ENCODE results near the gene LKAAEAR1.

LKAAEAR1 gene

DNA sequence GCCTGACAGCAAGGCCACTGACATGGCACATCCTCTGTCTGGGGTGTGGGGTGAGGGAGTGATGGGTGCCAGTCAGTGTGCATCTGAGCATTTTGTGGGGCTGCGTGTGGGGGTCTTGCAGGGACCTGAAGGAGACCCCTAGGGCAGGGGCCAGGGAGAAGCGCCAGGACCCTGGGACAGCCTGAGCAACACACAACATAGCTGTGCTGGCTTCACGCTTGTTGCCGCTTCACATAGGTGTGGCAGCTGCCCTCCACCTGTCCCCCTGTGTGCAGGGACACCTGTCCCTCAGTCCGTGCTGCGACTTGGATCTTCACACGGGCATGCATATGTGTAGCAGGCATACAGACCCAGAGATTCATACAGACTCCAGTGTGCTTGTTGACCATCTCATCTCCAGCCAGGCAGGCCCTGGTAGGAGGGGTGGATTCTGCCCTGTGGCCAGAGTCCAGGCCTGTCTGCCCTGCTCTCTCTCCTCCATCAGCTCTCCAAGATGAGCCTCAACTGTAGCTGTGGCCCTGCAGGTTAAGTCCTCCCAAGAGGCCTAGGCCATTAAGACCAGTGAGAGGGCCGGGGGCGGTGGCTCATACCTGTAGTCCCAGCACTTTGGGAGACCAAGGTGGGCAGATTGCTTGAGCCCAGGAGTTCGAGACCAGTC lies 26.3 kb upstream of the LKAAEAR1 start:
- DNase-seq: no peak

GRCh38 chr20:64109831-64110391 lies 25.7 kb upstream of the LKAAEAR1 start:
- no peak for DNase-seq

DNA sequence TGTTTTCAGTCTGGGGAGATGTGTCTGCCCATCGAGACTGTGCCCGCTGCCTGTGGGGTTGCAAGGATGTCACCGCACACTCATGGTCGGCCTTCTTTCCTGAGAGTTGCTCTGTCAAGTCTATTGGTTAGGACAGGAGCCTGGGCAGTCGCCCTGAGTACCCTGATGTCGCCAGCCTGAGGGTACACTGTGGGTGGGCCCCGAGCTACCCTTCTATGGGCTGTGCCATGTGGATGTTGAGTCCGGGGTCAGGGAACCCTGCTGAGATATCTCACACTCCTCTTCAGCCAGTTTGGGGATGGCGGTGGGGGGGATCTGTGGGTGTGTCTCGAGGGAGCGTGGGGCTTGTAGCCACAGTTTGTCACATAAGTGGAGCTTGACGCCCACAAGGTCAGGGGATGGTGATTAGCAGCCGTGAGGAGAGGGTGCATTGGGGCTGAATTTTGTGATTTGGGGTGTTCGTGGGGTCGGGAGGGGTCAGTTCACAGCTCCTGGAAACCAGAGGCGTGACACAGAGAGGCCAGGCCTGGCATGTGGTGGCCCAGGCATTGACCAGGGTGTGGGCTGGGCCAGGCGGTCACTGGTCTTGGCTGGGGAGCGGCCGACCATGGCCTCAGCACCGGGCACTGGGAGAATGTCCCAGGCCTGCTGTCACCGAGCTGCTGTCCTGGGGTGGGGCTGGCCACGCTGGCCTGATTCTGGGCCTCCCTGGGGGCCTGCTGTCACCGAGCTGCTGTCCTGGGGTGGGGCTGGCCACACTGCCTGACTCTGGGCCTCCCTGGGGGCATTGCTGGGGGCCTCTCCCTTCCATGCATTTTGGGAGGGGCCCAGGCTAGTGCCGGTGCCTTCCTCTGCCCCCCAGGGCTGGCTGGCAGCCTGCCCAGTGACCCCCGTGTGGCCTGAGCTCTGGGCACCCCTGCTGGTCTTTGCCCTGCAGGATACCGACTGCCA lies 24.8 kb upstream of the LKAAEAR1 start:
- no peak for DNase-seq

DNA sequence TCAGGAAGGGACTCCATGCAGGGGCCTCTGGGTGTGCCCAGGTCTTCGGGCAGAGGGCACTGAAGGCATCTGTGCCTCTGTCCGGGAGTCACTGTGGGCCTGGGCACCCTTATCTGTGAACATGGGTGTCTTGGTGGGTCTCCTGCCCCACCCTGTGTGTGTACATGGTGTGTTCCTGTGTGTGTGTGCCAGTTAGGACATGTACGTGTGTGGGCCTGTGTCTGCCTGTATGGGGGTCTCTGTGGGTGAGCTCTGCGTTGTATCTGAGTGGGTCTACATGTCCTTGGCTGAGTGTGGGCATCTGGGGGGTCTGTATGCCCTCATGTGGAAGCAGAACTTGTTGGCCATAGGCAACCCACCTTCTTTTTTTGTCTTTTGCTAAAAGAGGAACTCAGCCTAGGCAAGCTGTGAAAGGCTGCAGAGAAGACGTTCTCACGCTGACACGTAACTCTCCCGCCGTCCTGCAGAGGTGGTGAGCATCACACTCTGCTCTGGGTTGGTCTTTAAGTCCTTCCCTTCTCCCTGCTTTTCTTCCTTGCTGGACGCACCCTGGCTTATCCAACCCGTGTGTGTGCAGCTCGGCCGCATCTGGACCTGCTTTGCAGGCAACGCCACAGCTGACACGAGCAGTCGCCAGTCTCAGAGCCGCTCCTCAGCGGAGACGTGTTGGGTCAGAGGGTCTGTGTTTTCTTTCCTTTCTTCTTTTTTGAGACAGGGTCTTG lies 23.7 kb upstream of the LKAAEAR1 start:
- no peak for DNase-seq

DNA sequence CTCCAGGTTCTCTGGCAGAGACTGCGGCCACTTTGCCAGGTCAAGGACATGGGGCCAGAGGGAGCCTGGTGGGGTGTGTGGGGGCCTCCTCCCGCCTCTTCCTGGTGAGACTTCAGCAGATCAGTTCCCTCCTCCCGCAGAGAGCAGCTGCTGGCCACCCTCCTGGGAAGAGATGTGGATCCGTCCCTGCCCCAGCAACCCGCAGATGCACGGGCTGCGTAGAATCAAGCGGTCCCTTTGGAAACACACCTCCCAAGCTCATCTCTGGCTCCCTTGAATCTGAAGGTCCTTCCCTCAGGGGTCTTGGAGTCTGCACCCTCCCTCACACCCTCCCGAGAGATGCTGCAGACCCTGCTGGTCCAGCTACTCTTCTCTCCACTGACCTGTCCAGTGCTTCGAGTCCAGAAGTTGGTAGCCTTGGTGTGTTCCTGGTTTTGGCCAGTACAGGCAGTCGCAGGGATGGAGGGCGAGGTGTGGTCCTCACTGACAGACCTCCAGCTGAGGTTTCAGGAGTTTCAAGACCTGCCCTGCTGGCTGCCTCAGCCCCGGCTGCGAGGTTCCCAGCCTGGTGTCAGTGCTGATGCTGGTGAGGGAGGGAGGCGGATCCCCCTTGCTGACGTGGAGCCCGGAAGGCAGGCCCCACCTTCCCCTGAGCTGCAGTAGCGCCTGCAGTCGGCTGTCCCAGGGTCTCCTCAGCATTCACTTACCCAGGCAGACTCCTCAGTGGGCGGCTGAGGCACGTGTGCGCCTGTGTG lies 23.0 kb upstream of the LKAAEAR1 start, which contains the start of gene NPBWR2:
NPBWR2 (minus strand) TSS at position 585 of the 755 bp plus-strand sequence. CDS start 734 bp downstream, outside the sequence.
- no peak for DNase-seq

DNA sequence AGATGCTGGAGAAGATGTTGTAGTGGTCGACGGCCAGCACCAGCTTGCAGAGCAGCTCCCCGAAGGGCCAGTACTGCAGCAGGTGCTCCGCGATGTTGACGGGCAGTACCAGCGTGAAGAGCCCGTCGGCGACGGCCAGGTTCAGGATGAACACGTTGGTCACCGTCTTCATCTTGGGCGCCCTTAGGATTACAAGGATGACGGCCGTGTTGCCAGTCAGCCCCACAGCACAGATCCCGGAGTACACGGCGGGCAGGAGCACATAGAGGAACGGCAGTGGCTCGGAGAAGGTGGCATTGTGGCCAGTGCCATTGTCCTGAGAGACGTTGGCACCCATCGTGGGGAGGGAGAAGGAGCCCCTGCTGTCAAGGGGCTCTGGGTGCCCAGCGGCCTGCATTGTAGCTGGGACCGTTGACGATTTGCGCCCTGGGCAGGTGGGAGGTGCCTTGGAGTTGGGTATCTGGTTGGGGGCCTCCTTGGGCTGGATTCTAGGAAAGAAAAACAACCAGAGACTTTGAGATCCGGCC lies 22.3 kb upstream of the LKAAEAR1 start:
- DNase-seq: no peak

- no peak for DNase-seq
These were observed 21.7 kb upstream of the LKAAEAR1 start for GRCh38 chr20:64105846-64106434.

- no peak for DNase-seq
These were observed 20.7 kb upstream of the LKAAEAR1 start for GRCh38 chr20:64104667-64105451.

- peak; percentile 0 for DNase-seq
These were observed 19.9 kb upstream of the LKAAEAR1 start for GRCh38 chr20:64103871-64104666.

DNA sequence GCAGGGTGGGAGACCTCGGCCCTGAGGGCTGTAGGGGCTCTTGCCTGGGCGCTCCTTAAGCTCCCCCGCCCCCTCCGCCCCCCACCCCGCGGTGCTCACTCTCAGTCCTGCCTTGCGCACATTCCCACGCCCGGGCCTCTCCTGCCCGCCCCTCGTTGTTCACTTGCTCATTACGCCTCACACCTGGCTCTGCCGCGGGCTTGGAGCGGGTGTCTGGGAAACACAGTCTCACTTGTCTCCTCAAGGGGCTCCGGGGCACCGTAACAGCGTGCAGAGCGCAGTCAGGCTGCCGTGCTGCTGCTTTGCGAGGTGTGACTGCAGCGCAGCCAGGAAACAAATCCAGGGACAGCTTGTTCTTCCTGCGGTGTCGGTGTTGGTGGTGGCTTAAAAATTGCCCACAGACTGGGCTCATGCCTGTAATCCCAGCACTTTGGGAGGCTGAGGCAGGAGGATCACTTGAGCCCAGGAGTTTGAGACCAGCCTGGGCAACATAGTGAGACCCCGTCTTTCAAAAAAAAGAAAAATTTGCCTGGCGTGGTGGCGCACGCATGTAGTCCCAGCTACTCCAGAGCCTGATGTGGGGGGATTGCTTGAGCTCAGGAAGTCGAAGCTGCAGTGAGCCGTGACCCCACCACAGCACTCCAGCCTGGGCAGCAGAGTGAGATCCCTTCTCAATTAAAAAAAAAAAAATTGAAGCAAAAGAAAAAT lies 18.6 kb upstream of the LKAAEAR1 start:
- DNase-seq: no peak

DNA sequence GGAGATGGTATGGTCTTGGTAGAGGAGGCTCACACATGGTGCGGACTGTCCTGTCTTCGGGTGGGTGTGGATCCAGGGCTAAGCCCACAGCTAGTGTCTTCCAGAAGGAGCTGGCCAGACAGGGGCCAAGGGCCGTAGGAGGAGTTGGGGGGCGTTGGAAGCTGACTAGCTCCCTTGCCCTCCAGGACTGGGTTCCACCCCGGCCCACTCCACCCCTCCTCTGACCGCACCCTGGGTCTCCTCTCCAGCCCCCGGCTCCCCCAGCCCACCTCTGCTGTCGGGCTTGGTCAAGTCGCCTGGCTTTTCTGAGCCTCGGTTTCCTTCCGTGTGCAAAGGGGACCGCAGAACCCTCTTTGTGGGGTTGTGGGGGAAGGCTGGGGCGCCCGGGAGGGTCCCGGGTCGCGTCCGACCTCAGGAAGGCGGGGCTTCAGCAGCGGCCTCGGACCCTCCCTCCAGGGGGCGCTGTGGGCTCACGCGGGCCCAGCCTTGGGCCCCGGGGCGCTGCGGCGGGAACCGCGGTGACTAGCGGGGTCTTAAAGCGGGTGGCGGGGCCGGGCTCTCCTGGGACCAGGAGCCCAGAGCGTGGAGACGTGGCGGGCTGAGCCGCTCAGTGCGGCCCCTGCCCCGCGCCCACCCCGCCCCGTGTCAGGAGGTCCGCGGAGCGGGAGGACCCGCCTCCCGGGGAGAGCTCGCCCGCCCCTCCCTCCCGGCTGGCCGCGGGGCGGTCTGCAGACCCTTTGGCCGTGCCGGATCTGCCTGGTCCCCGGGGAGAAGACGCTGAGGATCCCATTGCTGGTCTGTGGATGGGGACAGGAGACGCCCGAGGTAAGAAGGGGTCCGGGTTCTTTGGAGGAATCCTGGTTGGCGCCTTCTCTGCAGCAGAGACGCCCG lies 17.8 kb upstream of the LKAAEAR1 start:
- DNase-seq: peak; percentile 58

DNA sequence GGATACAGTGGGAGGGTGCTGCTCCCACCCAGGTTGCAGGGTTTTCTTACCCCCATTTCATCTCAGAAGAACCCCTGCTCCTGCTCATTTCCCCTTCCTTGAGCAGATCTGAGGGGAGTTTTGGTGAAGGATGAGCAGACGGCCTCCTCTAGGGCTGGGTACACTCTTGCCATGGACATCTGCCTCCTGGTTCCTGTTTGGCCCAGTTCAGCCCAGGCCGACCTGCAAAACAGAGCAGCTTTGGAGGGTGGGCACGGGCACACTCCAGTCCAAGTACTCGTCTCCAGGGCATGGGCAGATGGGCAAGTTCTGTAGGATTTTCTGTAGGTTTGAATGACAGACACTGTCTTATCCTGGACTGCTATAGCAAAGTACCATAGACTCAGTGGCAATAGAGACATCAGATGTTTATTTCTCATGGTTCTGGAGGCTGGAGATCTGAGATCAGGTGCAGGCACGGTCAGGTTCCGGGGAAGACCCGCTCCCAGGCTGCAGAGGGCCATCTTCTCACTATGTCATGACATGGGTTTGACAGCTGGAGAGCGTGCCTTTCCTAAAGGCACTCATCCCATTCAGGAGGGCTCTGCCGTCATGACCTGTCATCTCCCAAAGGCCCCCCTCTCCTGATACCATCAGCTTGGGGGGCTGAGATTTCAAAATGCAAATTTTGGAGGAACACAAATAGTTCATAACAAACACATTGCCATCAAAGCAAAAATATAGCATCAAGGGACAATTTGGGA lies 16.9 kb upstream of the LKAAEAR1 start:
- DNase-seq: no peak

DNA sequence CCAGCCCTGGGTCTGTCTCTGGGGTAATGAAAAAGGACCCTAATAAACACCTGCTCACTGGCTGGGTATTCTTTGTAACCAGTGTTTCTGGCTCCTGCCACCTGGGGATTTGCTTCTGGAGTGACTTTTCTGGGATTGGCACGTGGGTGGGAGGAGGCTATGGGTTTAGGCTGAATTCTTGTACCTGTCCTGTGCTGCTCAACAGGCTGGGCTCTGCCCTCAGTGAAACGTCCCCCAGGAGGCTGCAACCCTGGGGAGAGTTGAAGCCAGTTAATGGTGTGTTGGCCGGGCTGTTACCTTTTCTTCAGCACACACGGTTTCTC lies 16.3 kb upstream of the LKAAEAR1 start:
- no peak for DNase-seq

DNA sequence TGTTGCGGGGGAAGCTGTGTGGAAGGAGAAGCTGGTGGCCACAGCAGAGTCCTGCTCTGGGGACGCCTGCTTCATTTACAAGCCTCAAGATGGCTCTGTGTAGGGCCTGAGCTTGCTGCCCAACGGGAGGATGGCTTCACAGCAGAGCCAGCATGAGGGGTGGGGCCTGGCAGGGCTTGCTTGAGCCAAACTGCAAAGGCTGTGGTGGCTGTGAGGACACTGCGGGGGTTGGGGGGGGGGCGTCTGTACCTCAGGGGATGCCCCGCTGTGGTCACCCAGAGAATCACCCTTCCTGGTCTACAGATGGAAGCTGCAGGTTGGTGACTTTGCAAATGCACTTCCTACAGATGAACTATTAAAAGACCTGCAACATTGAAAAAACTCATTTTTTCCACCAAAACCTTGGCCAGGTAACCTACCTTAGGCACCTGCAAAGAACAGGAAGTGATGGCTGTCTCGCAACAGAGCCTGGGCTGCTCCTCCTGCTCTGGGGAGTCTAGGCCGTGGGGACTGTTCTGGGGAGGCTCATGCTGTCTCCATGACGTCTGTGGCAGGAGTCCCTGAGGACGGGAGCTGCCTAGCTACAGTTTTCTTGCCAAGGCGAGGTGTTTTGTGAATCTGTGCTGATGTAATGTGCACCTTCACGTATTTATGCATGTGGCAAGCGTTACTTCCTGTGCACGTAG lies 15.8 kb upstream of the LKAAEAR1 start:
- no peak for DNase-seq

DNA sequence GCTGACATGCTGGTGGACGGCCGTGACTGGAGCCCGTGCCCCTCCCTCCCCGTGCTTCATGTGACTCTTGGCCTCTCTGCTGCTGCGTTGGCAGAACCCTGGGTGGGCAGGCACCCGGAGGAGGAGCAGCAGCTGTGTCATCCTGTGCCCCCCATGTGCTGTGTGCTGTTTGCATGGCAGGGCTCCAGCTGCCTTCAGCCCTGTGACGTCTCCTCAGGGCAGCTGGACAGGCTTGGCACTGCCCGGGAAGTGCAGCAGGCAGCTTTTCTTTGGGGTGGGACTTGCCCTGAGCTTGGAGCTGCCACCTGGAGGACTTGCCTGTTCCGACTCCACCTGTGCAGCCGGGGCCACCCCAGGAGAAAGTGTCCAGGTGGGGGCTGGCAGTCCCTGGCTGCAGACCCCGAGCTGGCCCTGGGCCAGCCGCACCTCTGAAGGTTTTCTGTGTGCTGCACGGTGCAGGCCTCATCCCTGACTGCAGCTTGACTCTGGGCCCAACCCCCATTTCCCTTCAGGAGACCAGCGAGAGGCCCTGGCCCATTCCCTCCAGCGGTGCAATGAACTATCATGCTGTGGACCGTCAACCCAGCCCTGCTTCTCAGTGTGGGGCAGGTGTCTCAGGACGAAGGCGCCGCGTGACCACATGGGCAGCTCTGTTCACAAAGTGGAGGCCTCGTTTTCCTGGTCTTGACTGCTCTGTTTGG lies 15.0 kb upstream of the LKAAEAR1 start:
- DNase-seq: no peak

- DNase-seq: no peak
These were observed 14.3 kb upstream of the LKAAEAR1 start for GRCh38 chr20:64098471-64099013.

All from stimulated activated CD4-positive, alpha-beta T cell treated with anti-CD3 and anti-CD28 coated beads, Interleukin-1b, Interleukin-23, amount 100 ng/mL, for 48 hours (primary cell).